D341Med (cell line): ENCODE results near the gene TRAF1.
"Not testable (repeated sequence)": the region's sequence is repeated elsewhere in the genome, so short reads cannot be mapped to it uniquely, and the experiment has no call there.

Experiments used
- DNase-seq: peaks from one replicate; pipeline ENCODE4 v3.0.0; 2012; ENCODE audit warnings: low spot score

The TRAF1 gene

GRCh38 chr9:120926397-120926928 lies at the start of gene TRAF1:
Gene TRAF1, minus strand, starts transcription at chr9:120926796. Its CDS starts 721 bp downstream, at chr9:120926075.
- DNase-seq = no peak

- DNase-seq = no peak
Measured at GRCh38 chr9:120974921-120975320, 48.3 kb upstream of the TRAF1 start.

- no peak for DNase-seq
Measured at GRCh38 chr9:120974181-120974580, 47.6 kb upstream of the TRAF1 start.

GRCh38 chr9:120971938-120972337 lies 45.3 kb upstream of the TRAF1 start:
- no peak for DNase-seq

GRCh38 chr9:120971471-120971870 lies 44.9 kb upstream of the TRAF1 start:
- not testable (repeated sequence) for DNase-seq

- DNase-seq = no peak
Measured at GRCh38 chr9:120970244-120970643, 43.6 kb upstream of the TRAF1 start.

- DNase-seq = no peak
Measured at GRCh38 chr9:120966013-120966369, 39.4 kb upstream of the TRAF1 start.

- no peak for DNase-seq
Measured at GRCh38 chr9:120965344-120966012, 38.9 kb upstream of the TRAF1 start.

- DNase-seq = no peak
Measured at GRCh38 chr9:120961936-120962335, 35.3 kb upstream of the TRAF1 start.

- no peak for DNase-seq
Measured at GRCh38 chr9:120960001-120960400, 33.4 kb upstream of the TRAF1 start.

GRCh38 chr9:120956862-120957261 lies 30.3 kb upstream of the TRAF1 start:
- no peak for DNase-seq

GRCh38 chr9:120951960-120952618 lies 25.5 kb upstream of the TRAF1 start:
- DNase-seq = no peak

GRCh38 chr9:120950421-120951388 lies 24.1 kb upstream of the TRAF1 start:
- DNase-seq = no peak

- DNase-seq = no peak
Measured at GRCh38 chr9:120949290-120949689, 22.7 kb upstream of the TRAF1 start.

- DNase-seq = no peak
Measured at GRCh38 chr9:120948824-120949223, 22.2 kb upstream of the TRAF1 start.

- no peak for DNase-seq
Measured at GRCh38 chr9:120947222-120947621, 20.6 kb upstream of the TRAF1 start.

- DNase-seq = no peak
Measured at GRCh38 chr9:120946259-120946658, 19.7 kb upstream of the TRAF1 start.

- no peak for DNase-seq
Measured at GRCh38 chr9:120944948-120945347, 18.4 kb upstream of the TRAF1 start.

GRCh38 chr9:120944434-120944843 lies 17.8 kb upstream of the TRAF1 start:
- DNase-seq = no peak

- DNase-seq = no peak
Measured at GRCh38 chr9:120942186-120943001, 15.8 kb upstream of the TRAF1 start.

GRCh38 chr9:120941046-120941770 lies 14.6 kb upstream of the TRAF1 start:
- no peak for DNase-seq
